ENCODE measurements around the gene COL23A1. TPM values are rescaled to one million over a fixed set of nuclear protein-coding genes. Genes with fewer than 3 reads are reported as not detected.

The COL23A1 gene
- total and polyA plus RNA-seq, 2 of the 13 experiments (the other 11 are each of a cell fraction or from before 2014, with no cell fraction given): not detected

DNA sequence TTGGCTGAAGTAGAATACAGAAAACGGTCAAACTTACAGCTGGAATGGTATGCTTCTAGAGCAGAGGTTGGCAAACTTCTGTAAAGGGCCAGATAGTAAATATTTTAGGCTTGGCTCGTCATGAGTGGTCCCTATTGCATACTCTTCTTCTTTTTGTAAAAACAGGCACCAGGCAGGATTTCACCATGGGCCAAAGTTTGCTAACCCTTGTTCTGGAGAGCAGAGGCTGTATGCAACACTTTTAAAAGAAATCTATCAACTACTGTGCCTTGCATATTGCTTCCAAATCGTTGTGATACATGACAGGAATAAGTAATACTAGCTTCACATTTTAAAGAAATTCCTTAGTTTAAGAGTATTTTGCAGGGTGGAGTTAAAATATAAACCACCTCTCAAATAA is 15.6 kb upstream of the COL23A1 start:
- WGBS (ENCODE audit: low lambda C conversion rate): 84% methylated on average over 3 of the region's 3 CpGs
- H3K79me2 ChIP-seq (ENCODE audit: insufficient read depth, low read length): no peaks in the 10 kb centered on the region
- intact Hi-C loops (cut with micrococcal nuclease; ENCODE audit: unreplicated experiment) (no loop called here), in situ Hi-C loops (cut with HindIII; ENCODE audit: extremely low pct_ligation_motif_present, low pct_unique_long_range_greater_than_20kb) (no loop called here)
- no peak overlapping the region for H3K9ac ChIP-seq (ENCODE audit: insufficient read depth, low read depth, low read length)
- H3K4me3 ChIP-seq (replicated peaks in 1 of 3; ENCODE audit: insufficient read depth in 1 of 3, low read depth in 2 of 3, low read length in 3 of 3): no peak overlapping the region
- H3K27ac ChIP-seq (ENCODE audit: extremely low read length, insufficient read depth, low read length): no peak overlapping the region
- TF ChIP-seq, protein P1, sequence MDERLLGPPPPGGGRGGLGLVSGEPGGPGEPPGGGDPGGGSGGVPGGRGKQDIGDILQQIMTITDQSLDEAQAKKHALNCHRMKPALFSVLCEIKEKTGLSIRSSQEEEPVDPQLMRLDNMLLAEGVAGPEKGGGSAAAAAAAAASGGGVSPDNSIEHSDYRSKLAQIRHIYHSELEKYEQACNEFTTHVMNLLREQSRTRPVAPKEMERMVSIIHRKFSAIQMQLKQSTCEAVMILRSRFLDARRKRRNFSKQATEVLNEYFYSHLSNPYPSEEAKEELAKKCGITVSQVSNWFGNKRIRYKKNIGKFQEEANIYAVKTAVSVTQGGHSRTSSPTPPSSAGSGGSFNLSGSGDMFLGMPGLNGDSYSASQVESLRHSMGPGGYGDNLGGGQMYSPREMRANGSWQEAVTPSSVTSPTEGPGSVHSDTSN (CRISPR knock-in tag; IDR thresholded peaks at IDR 0.05): no peak
- DNase-seq (ENCODE audit: low spot score): no peak
- ChIA-PET POLR2A (no interaction called here), CTCF (ENCODE audit: low intra/inter-chr PET ratio, low total read pairs) (no interaction called here)
- BruUV-seq (replicated peaks): no TSS peak
- no peaks in the 10 kb centered on the region for H4K20me1 ChIP-seq (ENCODE audit: insufficient read depth, low read length)
- no peaks in the 10 kb centered on the region for H3K27me3 ChIP-seq (ENCODE audit: control insufficient read depth in 1 of 2, insufficient read depth in 2 of 2, low read length in 2 of 2)
- H3K36me3 ChIP-seq (replicated peaks in 1 of 2; ENCODE audit: control insufficient read depth in 1 of 2, insufficient read depth in 2 of 2, low read length in 2 of 2): peaks cover 13 to 56% of the 10 kb centered on the region in 2 experiments; a peak in 4 of 5 replicates
- H3K4me1 ChIP-seq (ENCODE audit: insufficient read depth, low read length): no peaks in the 10 kb centered on the region
- H2AFZ ChIP-seq (ENCODE audit: low read length): no peak overlapping the region
- FAIRE-seq: no peak
- no peaks in the 10 kb centered on the region for H3K9me3 ChIP-seq (ENCODE audit: low read length)
- H3K4me2 ChIP-seq (ENCODE audit: low read depth, low read length): no peak overlapping the region
- ATAC-seq: no peak

DNA sequence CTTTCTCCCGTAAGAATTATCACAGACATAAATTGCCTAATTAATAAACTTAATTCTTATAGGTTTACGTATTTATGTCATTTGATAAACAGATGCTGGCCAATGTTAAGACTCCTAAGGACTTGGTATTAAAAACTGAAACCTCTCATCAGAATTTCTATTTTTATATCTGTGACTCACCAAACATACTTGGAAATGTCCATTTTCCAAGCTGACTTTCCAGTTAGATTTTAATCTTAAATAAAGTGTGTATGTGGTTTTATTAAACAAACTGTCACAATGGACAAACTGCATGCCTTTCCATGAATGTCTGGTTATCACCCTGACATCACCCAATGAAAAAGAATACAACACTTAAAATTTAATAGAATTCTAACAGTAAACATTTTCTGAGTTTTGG is 12.6 kb upstream of the COL23A1 start:
- FAIRE-seq (no peak), DNase-seq (ENCODE audit: low spot score) (no peak), ATAC-seq (no peak)
- intact Hi-C loops (cut with micrococcal nuclease; ENCODE audit: unreplicated experiment) (no loop called here), in situ Hi-C loops (cut with HindIII; ENCODE audit: extremely low pct_ligation_motif_present, low pct_unique_long_range_greater_than_20kb) (no loop called here)
- no peak overlapping the region for H3K4me3 ChIP-seq (replicated peaks in 1 of 3; ENCODE audit: insufficient read depth in 1 of 3, low read depth in 2 of 3, low read length in 3 of 3)
- TF ChIP-seq MIXL1 (CRISPR knock-in tag; IDR thresholded peaks at IDR 0.05) (no peak), MXD4 (CRISPR knock-in tag; IDR thresholded peaks at IDR 0.05) (no peak), ZNF629 (CRISPR knock-in tag; conservative IDR thresholded peaks at IDR 0.05) (no peak), ZNF337 (CRISPR knock-in tag; IDR thresholded peaks at IDR 0.05; ENCODE audit: borderline replicate concordance, low read depth) (no peak), KDM6A (CRISPR knock-in tag; IDR thresholded peaks at IDR 0.05; ENCODE audit: low read depth) (no peak), HOXA5 (CRISPR knock-in tag; IDR thresholded peaks at IDR 0.05) (no peak), KDM5A (IDR thresholded peaks at IDR 0.05; ENCODE audit: borderline replicate concordance, low read length) (no peak)
- no peaks in the 10 kb centered on the region for H3K27me3 ChIP-seq (ENCODE audit: control insufficient read depth in 1 of 2, insufficient read depth in 2 of 2, low read length in 2 of 2)
- no peak overlapping the region for H3K9ac ChIP-seq (ENCODE audit: insufficient read depth, low read depth, low read length)
- H3K9me3 ChIP-seq (ENCODE audit: low read length): no peaks in the 10 kb centered on the region
- 99% methylated on average over 2 of the region's 2 CpGs for WGBS (ENCODE audit: low lambda C conversion rate)
- no peaks in the 10 kb centered on the region for H3K4me1 ChIP-seq (ENCODE audit: insufficient read depth, low read length)
- ChIA-PET CTCF (ENCODE audit: low intra/inter-chr PET ratio, low total read pairs) (no interaction called here), POLR2A (no interaction called here)
- H3K79me2 ChIP-seq (ENCODE audit: insufficient read depth, low read length): no peaks in the 10 kb centered on the region
- H4K20me1 ChIP-seq (ENCODE audit: insufficient read depth, low read length): no peaks in the 10 kb centered on the region
- BruUV-seq (replicated peaks): no TSS peak
- no peak overlapping the region for H3K27ac ChIP-seq (ENCODE audit: extremely low read length, insufficient read depth, low read length)
- H3K4me2 ChIP-seq (ENCODE audit: low read depth, low read length): no peak overlapping the region
- peaks cover 11 to 39% of the 10 kb centered on the region in 2 experiments; a peak in 4 of 5 replicates for H3K36me3 ChIP-seq (replicated peaks in 1 of 2; ENCODE audit: control insufficient read depth in 1 of 2, insufficient read depth in 2 of 2, low read length in 2 of 2)
- H2AFZ ChIP-seq (ENCODE audit: low read length): no peak overlapping the region
